RWPE1 (cell line): ENCODE data around the gene ZFYVE16.

ENCODE experiments used
- CTCF ChIA-PET: fragments of 350-600 bp; sonication (Branson Sonifier 250); formaldehyde crosslinking; extraction: SDS; loops from one replicate; lab custom pipeline; 2021; lab: Yijun Ruan, JAX
- POLR2A ChIA-PET: fragments of 400-600 bp; formaldehyde crosslinking; extraction: SDS; loops from one replicate; lab custom pipeline; 2020; ENCODE audit warnings: antibody characterized with exemption; ENCODE audit not compliant: low non-redundant PET; lab: Yijun Ruan, JAX
- DNase-seq: peaks from one replicate; pipeline ENCODE4 v3.0.0; 2012; ENCODE audit warnings: low spot score
- H3K27ac ChIP-seq: fragments of 450-650 bp; 2 replicates; pipeline ENCODE4 v1.5.1; 2017
- CTCF ChIP-seq: fragments of 450-650 bp; conservative IDR thresholded peaks from 2 replicates; pipeline ENCODE4 v1.5.1; 2017; ENCODE audit warnings: low read depth, mild to moderate bottlenecking

The ZFYVE16 gene

GRCh38 chr5:80370390-80370789, 37.5 kb upstream of the ZFYVE16 start:
- TF ChIP-seq CTCF, result no peak
- no peak for DNase-seq
- ChIA-PET POLR2A (no interaction called here), CTCF (interaction anchor here (0.6 kb wide), 1 partner anchor 39 kb away, joined by 3 read pairs; no protein-coding TSS in a partner anchor)
- H3K27ac ChIP-seq, result no peak overlapping the region

DNA sequence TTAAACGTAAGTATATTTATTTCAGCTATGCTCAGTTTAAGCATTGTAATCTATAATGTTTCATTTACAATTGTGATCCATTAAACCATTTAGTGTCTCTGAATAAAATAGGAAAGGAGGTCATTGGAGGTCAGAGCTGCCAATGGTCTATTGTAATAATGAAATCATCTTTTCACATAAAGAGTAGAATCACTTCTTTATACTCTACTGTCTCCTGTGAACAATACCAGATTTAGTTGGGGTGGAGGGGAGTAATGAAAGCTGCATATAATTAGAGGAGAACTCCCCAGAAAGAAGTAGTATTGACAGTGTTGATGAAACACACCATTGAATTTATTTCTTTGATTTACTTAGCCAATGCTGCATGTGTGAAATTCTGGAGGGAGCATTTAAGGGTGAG, 35.1 kb upstream of the ZFYVE16 start:
- no peak for DNase-seq
- no peak for TF ChIP-seq CTCF
- POLR2A ChIA-PET, result no interaction called here
- H3K27ac ChIP-seq, result no peak overlapping the region
- CTCF ChIA-PET, result interaction anchor here (0.6 kb wide), 1 partner anchor 873 kb away, joined by 3 read pairs; no protein-coding TSS in a partner anchor

- ChIA-PET CTCF (no interaction called here), POLR2A (no interaction called here)
- no peak for TF ChIP-seq CTCF
- no peak overlapping the region for H3K27ac ChIP-seq
- no peak for DNase-seq
Observed at GRCh38 chr5:80374188-80374587, 33.7 kb upstream of the ZFYVE16 start.

DNA sequence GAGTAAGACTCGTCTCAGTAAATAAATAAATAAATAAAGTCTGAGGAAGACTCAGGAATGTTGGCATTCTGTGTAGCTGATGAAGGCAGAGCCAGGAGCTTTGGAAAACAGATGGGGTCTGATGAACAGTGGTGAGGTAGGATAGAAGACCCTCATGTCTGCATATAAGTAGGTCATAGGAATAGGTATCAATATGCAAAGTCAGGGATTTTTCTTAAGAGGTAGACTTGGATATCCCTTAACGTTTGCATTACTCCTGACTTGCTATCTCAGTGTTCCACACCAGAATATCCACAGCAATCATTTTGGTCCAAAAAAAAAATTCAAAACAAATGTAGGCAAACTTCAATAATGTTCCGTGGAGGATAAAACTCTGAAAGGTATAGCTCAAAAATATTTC, 31.3 kb upstream of the ZFYVE16 start:
- no peak for TF ChIP-seq CTCF
- CTCF ChIA-PET, result interaction anchor here (0.6 kb wide), 1 partner anchor 1349 kb away, joined by 3 read pairs; no protein-coding TSS in a partner anchor
- H3K27ac ChIP-seq, result no peak overlapping the region
- no peak for DNase-seq
- POLR2A ChIA-PET, result interaction anchor here (0.5 kb wide), 1 partner anchor 32 kb away, joined by 3 read pairs; the partner anchor contains the start of gene ZFYVE16

- no peak for TF ChIP-seq CTCF
- POLR2A ChIA-PET, result no interaction called here
- CTCF ChIA-PET, result no interaction called here
- H3K27ac ChIP-seq, result no peak overlapping the region
- DNase-seq, result no peak
Observed at GRCh38 chr5:80382488-80382887, 25.4 kb upstream of the ZFYVE16 start.

- no peak overlapping the region for H3K27ac ChIP-seq
- POLR2A ChIA-PET, result no interaction called here
- TF ChIP-seq CTCF, result no peak
- CTCF ChIA-PET, result interaction anchor here (0.6 kb wide), 1 partner anchor 21 kb away, joined by 3 read pairs; the partner anchor contains the start of gene ZFYVE16
- no peak for DNase-seq
Observed at GRCh38 chr5:80387063-80387768, 20.6 kb upstream of the ZFYVE16 start.
